ENCODE data around the gene MISP3.

DNA sequence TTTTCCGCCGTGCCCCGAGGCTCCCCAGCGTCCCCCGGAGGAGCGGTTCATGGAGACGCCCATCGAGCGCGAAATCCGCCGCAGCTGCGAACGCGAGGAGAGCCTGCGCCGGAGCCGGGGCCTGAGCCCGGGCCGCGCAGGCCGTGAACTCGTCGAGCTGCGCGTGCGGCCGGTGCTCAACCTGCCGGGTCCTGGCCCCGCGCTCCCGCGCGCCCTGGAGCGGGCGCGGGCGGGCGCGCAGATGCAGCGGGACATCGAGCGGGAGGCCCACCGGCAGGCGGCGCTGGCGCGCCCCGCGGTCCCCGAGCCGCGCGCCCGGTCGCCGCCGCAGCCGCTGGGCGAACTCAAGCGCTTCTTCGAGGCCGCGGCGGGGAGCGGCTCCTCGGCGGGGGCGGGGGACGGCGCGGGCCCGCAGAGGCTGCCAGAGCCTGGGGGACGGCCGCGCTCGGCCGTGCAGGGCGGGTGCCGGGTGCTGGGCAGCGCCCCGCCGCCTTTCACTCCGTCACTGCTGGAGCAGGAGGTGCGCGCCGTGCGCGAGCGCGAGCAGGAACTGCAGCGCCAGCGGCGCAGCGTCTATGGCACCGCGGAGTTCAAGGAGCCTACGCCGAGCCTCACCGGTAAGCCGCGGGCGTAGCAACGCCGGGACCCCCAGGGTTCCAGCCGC is 807 bp downstream of the MISP3 start:
- TF ChIP-seq TARDBP (IDR thresholded peaks at IDR 0.05) (no peak), FOXM1 (IDR thresholded peaks at IDR 0.05; ENCODE audit: borderline replicate concordance) (peak; percentile 57; the same call in 1 of the 2 replicates), SP1 (IDR thresholded peaks at IDR 0.05) (no peak), FOXA1 (IDR thresholded peaks at IDR 0.05) (no peak), ELF4 (IDR thresholded peaks at IDR 0.05) (no peak), BHLHE40 (IDR thresholded peaks at IDR 0.05; ENCODE audit: borderline replicate concordance) (no peak), LEF1 (IDR thresholded peaks at IDR 0.05; ENCODE audit: borderline replicate concordance) (no peak), FOXK2 (IDR thresholded peaks at IDR 0.05) (no peak), HDGF (IDR thresholded peaks at IDR 0.05; ENCODE audit: borderline replicate concordance) (no peak), CTBP1 (IDR thresholded peaks at IDR 0.05; ENCODE audit: borderline replicate concordance) (no peak), L3MBTL2 (conservative IDR thresholded peaks at IDR 0.05) (no peak; the same call in none of the 2 replicates), SUZ12 (IDR thresholded peaks at IDR 0.05) (no peak), NFRKB (IDR thresholded peaks at IDR 0.05) (no peak), ARNT (IDR thresholded peaks at IDR 0.05) (peak; percentile 78; the same call in 1 of the 2 replicates)
